Measurements from ENCODE around the gene PCMT1.
"Not testable (repeated sequence)": the region's sequence is repeated elsewhere in the genome, so short reads cannot be mapped to it uniquely, and the experiment has no call there.

Gene PCMT1

GRCh38 chr6:149749594-149750135 is at the start of gene PCMT1:
PCMT1 (plus strand) TSS chr6:149749741; CDS start chr6:149749902, 161 bp downstream.
- DNase-seq: peak; percentile 93

GRCh38 chr6:149701714-149702113 is 47.8 kb upstream of the PCMT1 start:
- DNase-seq: no peak

GRCh38 chr6:149711711-149712110 is 37.8 kb upstream of the PCMT1 start:
- no peak for DNase-seq

- DNase-seq: no peak
Measured at GRCh38 chr6:149714442-149714841, 35.1 kb upstream of the PCMT1 start.

DNA sequence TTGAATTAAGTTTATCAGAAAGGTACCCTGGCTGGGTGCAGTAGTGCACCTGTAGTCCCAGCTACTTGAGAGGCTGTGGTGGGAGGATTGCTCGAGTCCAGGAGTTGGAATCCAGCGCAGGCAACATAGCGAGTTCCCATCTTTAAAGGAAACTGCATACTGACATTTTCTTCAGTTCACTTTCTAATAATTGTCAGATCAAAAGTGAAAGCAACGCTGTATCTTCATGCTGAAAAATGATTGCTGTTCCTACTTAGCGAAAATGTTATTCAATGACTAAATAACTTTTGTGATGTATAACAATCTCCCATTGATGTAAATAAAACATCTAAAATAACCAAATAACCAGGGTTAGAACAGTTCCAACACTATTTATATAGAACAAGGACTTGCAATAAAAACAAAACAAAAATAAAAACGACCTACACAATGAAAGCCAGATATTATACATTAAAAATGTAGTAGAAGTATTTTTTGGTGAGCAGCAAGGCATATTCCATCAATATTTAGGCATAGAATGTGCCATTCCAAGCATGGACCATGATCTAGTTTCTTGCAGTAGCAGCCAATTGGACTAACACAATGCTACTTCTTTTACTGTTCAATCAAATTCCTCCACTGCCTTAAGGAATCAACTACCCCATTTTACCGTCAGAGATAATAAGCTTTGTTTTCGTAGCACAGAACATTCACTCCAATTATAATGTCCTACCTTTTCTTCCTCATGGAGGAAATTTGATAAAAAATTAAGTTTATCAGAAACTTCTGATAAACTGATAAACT is 33.2 kb upstream of the PCMT1 start:
- DNase-seq: no peak

- DNase-seq: no peak
Measured at GRCh38 chr6:149717255-149717587, 32.3 kb upstream of the PCMT1 start.

DNA sequence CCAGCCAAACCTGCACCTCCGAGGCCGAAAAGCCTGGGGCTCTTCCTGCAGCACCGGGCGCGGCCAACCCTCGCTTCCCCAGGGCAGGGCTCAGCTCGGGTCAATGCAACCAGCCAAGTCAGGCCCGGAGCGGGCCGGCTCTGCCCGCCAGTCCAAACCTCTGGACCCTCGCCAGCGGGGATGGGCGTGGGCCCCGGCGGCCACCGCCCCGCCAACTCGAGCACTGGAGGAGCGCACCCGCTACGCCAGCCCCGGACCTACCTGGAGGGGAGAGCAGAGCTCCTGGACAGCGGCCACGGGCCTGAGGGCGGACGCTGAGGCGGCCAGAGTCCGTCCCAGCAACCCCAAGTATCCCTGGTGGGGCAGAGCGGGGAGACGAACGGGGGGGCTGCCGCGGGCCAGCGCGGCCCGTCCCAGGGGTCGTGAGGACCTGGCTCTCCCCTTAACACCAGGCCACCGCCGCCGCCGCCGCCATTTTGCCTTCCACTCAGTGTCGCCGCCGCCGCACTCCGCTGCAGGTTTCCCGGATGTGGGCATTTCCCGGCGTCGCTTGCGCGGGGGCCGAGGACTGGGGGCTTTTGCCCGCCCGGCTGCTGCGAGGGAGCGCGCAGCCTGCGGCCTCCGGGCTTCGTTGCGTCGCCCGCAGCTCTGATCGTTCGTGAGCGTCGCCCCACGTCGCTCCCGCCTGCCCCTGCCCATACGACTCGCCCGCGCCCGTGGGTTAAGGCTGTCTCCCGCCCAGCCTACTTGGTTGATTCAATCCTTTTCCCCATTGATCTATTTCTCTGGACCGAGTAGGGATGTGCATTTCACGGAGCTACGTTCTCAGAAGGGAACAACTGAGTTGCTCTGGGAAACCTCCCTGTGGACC is 31.7 kb upstream of the PCMT1 start, which contains the start of gene LATS1:
LATS1 (minus strand) TSS at position 514 of the 871 bp plus-strand sequence. CDS start 15,975 bp downstream, outside the sequence.
- peak; percentile 87 for DNase-seq

DNA sequence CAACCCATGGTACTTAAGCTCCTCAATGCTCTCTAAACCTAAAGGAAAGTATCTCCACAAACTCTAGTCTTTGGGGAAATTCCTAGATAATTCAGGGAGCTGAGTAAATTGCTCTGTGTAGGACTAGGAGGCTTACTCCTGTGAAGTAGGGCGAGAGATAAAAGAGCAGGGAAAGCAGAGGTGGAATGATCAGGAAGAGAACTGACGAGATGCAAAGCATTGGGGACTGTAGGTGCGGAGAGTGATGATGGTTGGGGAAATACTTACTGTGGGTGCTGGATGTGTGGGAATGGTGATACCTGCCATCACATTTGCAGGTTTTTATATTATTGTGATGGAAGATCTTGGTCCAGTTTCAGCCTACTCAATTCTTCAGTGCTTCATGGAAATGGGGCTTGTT is 30.0 kb upstream of the PCMT1 start:
- no peak for DNase-seq

DNA sequence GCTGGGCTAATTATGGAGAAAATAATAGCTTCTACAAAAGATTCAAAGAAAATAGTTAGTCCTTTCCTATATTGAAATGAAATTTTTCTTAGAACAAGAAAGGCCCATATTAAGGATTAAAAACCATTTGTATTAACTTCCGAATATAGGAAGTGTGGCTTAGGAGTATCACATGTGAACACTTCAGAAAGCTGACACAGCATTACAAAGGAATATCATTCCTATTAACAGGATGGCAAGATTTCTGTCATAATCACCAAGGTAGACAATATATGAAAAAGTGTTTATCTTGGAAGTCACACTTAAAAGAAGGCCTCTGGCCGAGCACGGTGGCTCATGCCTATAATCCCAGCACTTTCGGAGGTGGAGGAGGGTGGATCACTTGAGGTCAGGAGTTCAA is 26.3 kb upstream of the PCMT1 start:
- no peak for DNase-seq

DNA sequence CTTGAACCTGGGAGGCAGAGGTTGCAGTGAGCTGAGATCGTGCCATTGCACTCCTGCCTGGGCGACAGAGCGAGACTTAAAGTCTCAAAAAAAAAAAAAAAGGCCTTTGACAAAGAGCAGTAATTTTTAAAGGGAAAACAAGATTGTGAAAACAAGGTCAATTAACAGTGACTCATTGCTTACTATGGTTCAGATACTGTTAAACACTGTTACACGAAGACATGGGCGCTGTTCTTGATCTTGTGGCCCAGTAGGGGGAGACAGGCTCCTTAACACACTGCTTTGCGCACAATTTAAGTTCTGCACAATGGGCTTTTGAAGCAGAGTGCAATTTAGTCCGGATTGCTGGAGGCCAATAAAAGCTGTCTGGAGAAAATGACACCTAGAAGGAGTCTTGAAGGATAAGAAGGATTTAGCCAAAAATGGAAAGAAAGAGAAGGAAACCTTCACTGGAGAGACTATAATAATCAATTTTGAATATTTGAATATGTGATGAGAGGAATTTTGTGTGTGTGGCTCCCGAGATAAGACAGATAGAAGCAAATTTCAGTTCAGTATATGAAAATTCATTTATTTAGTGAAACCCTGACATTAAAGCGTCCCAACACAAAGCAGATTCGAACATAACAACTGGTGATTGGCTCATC is 25.6 kb upstream of the PCMT1 start:
- peak; percentile 49 for DNase-seq

DNA sequence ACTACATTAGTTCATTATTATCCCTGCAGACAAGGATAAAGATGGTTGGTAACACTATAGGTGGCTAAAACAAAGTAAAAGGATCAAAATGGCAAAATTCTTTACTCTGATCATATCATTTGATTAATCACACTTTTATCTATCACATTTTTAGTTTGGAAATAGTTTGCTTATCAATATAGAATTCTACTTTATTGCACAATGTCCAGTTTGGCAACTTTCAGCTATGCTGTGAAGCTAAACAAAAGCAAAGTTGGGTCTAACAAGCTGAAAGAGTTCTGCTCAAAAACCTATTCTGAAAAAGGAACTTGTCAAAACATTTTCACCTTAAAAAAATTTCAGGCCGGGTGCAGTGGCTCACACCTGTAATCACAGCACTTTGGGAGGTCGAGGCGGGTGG is 23.8 kb upstream of the PCMT1 start:
- DNase-seq: no peak

DNA sequence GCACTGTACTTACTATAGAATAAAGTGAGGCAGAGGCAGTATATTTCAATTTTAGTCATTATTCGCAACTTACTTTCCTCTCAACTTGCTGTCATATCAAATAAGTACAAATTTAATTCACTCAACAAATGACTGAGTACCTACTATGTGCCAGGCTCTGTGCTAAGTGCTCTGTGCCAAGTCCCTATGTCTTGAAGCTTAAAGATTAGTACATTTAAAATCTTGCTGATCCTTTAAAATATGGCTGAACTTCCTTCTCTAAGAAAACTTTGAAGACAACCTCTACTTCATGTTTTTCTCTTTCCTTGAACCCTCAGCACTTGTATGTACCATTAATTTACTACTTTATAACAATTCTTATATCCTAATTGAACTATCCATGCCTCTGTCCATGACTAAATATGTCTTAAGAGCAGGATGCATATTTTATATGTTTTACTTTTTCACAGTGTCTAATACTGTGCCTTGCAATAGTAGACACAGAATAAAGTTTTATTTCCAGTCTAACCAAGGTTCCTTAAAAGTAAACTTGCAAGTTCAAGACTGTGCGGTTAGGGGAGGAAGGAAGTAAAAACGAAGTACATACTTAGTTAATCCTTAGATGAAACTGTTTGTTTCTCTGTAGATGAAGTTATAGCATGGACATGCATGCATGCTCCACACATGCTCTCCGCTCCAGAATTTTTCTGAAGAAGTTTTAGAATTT is 21.6 kb upstream of the PCMT1 start:
- DNase-seq: no peak

GRCh38 chr6:149728499-149729234 is 20.9 kb upstream of the PCMT1 start:
- DNase-seq: no peak

DNA sequence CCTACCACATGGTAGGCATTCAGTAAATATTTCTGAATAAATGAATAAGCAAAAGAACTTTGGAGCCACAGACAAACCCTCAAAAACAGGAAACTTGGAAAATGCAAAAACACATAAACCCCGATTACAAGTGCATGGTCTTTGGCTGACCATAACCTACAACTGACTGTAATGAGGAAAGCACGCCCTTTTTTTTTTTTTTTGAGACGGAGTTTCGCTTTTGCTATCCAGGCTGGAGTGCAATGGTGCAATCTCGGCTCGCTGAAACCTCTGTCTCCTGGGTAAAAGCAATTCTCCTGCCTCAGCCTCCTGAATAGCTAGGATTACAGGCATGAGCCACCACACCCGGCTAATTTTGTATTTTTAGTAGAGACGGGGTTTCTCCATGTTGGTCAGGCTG is 19.7 kb upstream of the PCMT1 start:
- DNase-seq: no peak

DNA sequence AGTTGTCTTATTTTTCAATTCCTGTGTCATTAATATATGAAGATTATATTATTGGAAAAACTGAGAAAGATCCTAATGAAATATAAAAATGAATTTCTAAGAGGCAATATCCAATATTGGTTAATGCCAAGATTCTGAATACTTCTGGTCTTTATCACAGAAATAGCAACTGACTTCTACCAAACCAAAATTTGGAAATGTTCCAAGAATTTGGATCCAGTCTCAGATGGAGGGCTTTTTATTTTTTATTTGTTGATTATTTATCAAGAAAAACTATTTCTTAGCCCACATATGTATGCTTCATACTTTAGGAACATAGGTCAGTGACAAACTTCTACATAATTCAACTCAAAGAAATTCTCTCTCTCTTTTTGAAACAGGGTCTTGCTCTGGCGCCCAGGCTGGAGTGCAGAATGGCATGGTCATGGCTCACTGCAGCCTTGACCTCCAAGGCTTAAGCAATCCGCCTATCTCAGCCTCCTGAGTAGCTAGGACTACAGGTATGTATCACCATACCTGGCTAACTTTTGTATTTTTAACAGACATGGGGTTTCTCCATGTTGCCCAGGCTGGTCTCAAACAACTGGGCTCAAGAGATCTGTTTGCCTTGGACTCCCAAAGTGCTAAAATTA is 16.3 kb upstream of the PCMT1 start:
- DNase-seq: no peak

- no peak for DNase-seq
Measured at GRCh38 chr6:149734915-149735314, 14.6 kb upstream of the PCMT1 start.

DNA sequence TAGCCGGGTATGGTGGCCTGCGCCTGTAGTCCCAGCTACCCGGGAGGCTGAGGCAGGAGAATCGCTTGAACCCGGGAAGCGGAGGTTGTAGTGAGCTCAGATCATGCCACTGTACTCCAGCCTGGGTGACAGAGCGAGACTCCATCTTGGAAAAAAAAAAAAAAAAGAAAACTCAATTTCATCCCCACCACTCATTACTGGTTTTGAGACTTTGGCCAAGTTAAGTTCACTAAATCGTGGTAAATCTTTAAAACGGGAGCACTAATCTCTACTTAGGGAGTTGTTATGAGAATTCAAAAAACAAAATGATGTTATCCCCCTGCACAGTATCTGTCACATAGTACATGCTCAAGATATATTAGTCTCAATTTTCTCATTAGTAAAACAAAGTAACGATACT is 4.3 kb upstream of the PCMT1 start:
- not testable (repeated sequence) for DNase-seq

DNA sequence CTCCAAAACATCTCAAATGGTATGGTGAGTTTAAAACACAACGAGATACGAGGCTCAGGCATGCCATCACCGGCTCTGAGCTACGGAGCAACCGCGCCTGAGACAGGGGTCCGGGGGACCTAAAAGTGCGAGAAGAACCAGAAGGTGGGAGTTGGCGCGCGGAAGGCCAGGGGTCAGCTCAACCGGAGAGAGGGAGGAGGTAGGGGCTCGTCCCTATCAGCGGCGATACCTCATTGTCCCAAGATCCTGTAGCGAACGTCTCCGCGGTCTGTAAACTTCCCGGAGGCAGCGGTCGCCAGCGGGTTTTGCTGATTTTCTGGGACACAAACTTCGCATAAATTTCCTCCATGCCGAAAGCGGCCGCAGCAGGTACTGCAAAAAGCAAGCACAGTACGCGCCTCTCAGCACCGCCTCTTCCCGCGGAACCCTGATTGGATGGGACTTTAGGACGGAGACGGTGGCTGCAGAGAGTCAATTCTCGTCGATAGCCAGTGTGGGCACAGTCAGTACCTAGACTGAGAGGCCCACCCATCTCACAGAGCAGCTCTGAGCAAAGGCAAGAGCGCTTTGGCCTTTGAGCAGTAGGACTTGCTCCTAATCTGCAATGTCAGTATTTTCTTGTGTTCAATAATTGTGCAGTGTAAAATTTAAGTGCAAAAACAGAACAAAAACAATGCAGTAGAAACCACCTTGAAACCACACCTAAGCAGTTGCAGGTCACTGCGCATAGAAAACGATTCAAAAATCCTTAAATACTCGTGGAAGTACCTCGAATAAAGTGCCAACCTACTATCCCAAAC is 3.2 kb upstream of the PCMT1 start, which contains the start of gene NUP43:
NUP43 (minus strand) TSS at position 383 of the 800 bp plus-strand sequence; CDS start at position 349, 34 bp downstream.
- DNase-seq: peak; percentile 91

DNA sequence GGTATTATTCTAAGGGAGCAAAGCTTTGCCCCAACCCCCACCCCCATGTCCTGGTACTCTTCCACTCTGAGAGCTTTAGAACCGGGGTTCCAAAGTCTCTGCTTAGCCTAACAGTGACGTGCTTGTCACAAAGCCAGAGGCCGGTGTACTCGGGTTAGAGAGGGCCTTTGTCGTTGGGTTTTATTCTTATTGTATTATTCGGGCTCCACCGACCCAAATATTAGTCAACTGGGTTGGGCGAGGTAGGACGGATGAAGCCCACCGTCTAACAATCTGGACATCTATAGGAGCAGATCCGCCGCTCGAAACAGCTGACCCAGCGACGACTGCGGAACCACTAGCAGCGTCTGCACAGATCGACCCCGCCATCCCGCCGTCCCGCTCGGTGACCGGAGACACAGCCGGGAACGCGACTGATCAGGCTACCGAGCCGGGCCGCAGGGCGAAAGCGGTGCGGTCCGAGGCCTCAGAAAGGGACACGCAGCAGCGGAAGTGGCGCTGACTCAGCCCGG is 403 bp upstream of the PCMT1 start:
- DNase-seq: not testable (repeated sequence)

- DNase-seq: peak; percentile 85
Measured at GRCh38 chr6:149750136-149750609, 632 bp downstream of the PCMT1 start.

All from NCI-H1105 (cell line).